ENCODE measurements around the gene CAPZB. TPM values are rescaled to one million over a fixed set of nuclear protein-coding genes. Genes with fewer than 3 reads are reported as not detected.

The CAPZB gene
- polyA plus RNA-seq, 2 of the 4 experiments (the other 2 are of a cell fraction) = 133 to 296 TPM

DNA sequence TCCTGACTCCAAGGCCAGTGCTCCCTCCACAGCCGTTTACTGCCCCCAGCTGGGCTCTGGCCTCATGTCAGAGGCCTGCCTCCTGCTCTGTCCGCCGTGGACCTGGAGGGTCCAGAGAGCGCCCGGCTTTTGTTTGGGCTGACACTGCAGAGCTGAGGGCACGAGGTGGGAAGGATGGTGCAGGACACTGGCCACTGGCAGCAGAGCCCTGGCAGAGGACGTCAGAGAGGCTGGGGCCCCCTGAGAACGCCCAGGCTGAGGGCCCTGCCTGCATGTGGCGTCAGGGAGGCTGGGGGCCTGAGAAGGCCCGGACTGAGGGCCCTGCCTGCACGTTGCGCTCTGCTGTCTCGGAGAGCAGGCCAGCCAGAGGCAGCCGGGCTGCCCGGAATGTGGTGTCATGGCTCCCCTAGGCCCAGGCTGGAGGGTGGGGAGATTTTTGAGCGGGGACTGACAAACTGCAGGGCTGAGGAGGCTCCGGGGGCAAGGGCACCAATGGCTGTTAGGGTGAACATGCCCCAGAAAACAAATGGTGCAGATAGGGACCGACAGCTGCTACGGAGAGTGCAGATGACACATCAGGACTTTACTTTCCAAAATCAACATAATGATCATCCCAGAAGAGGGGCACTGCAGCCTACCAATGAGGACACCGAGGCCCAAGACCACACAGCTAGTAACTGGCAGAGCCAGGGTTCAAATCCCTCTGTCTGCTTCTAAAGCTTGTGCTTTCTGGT is 141.6 kb downstream of the CAPZB start:
- 85% methylated on average over 6 of the region's 20 CpGs for WGBS (ENCODE audit: missing lambda C conversion rate)
- H3K4me1 ChIP-seq = no peaks in the 10 kb centered on the region
- H3K4me2 ChIP-seq = no peak overlapping the region
- no peak for TF ChIP-seq FOSL2 (IDR thresholded peaks at IDR 0.05)
- TF ChIP-seq FOSL2 (CRISPR knock-in tag; IDR thresholded peaks at IDR 0.05) = no peak
- TF ChIP-seq JUN (IDR thresholded peaks at IDR 0.05) = no peak
- no peak for TF ChIP-seq RCOR1 (IDR thresholded peaks at IDR 0.05; ENCODE audit: low read depth, low read length)
- no peak for TF ChIP-seq MAZ (IDR thresholded peaks at IDR 0.05; ENCODE audit: borderline replicate concordance, low read depth, low read length)
- H3K9me3 ChIP-seq = no peaks in the 10 kb centered on the region
- no peak for DNase-seq (ENCODE audit: low read depth in 1 of 2, low spot score in 1 of 2)
- no peak for ATAC-seq
- H3K4me3 ChIP-seq = no peak overlapping the region
- H3K27ac ChIP-seq = no peak overlapping the region
- ChIA-PET CTCF (interaction anchor here (0.6 to 3.4 kb wide), 22 partner anchors 8 to 318 kb away, joined by 3 to 30 read pairs (median 6); no protein-coding TSS in a partner anchor), POLR2A (no interaction called here)
- no peak for FAIRE-seq

DNA sequence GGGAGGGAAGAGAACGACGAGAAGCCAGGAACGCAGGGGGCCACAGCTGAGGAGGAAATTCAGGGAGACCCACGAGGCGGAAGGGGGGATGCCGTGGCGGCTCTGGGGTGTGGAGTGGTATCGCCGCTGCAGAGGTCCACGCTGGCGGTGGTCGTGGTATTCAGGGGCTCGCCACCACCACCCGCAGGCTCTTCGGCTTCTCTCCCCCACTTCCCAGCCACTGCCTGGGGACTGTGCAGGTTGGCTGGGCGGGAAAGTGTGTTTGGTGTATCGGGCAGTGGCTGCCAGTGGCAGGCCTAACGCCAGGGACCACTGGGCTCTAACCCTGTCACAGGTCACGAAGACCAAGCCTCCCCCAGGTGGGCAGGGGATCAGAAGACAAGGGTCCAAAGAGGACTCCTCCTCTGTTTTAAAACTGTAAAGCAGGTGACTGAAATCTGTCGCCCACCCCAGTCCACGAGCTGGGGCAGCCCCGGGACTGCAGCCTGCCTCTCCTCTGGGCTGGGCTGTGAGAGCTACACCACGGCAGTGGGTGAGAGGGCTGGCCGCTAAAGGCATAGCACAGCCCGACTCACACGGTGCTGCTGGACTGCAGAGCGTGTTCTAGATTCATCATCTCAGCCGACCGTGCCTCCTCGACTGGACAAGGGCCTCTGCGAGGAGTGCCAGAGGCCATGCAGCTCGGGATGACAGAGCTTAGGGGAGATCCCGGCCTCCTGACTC is 142.3 kb downstream of the CAPZB start:
- no peak overlapping the region for H3K4me2 ChIP-seq
- FAIRE-seq (no peak), DNase-seq (ENCODE audit: low read depth in 1 of 2, low spot score in 1 of 2) (no peak), ATAC-seq (no peak)
- 90% methylated on average over 26 of the region's 33 CpGs for WGBS (ENCODE audit: missing lambda C conversion rate)
- CTCF ChIA-PET = interaction anchor here (1.1 to 3.4 kb wide), 15 partner anchors 8 to 319 kb away, joined by 3 to 30 read pairs (median 5); no protein-coding TSS in a partner anchor
- H3K27ac ChIP-seq = no peak overlapping the region
- no peaks in the 10 kb centered on the region for H3K9me3 ChIP-seq
- no peaks in the 10 kb centered on the region for H3K4me1 ChIP-seq
- H3K4me3 ChIP-seq = no peak overlapping the region
- TF ChIP-seq HOXA7 (CRISPR knock-in tag; IDR thresholded peaks at IDR 0.05) (no peak), ZNF302 (CRISPR knock-in tag; IDR thresholded peaks at IDR 0.05) (no peak), ZSCAN20 (CRISPR knock-in tag; IDR thresholded peaks at IDR 0.05) (no peak), POLR2A (IDR thresholded peaks at IDR 0.05; ENCODE audit: low read length) (no peak), MAFK (IDR thresholded peaks at IDR 0.05; ENCODE audit: partially characterized antibody) (no peak), ZC3H11A (IDR thresholded peaks at IDR 0.05) (no peak), HEYL (CRISPR knock-in tag; IDR thresholded peaks at IDR 0.05) (no peak), SREBF2 (IDR thresholded peaks at IDR 0.05) (no peak), KDM5A (IDR thresholded peaks at IDR 0.05) (no peak)
- TF ChIP-seq, protein P1, sequence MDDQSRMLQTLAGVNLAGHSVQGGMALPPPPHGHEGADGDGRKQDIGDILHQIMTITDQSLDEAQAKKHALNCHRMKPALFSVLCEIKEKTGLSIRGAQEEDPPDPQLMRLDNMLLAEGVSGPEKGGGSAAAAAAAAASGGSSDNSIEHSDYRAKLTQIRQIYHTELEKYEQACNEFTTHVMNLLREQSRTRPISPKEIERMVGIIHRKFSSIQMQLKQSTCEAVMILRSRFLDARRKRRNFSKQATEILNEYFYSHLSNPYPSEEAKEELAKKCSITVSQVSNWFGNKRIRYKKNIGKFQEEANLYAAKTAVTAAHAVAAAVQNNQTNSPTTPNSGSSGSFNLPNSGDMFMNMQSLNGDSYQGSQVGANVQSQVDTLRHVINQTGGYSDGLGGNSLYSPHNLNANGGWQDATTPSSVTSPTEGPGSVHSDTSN (IDR thresholded peaks at IDR 0.05) = no peak
- POLR2A ChIA-PET = no interaction called here

DNA sequence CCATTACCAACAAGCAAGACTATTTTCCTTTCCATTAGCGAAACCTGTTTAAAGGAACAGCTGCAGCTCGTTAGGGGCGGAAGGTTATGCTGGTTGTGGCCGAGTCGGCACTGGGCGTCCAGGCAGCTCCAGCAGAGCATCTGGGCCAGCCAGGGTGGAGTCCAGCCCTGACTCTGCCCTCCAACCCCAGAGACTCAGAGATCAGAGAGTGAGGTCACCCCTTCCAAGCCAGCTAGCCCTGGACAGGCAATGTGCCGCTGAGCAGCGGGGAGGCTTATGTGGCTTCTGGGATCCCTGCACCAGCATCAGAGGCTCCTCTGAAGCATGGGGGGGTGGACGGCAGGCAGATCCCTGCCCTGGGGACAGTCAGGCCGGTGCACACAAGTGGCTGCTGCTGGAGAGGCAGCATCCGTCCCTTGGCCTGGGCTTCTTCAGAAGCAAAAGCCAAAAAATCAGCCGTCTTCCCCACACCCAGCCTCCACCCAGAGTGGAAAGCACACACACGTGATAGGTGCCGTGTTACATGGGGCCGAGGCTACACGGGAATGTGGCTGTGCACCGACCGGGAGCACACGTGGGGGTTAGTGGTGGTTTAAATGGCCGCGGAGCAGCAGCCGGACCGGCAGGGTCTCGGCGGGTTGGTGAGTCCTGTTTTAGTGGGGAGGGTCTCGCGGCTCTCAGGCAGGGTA is 143.1 kb downstream of the CAPZB start:
- Histone ChIP-seq H3K4me3 (no peak overlapping the region), H3K4me2 (no peak overlapping the region), H3K9me3 (no peaks in the 10 kb centered on the region), H3K27ac (no peak overlapping the region), H3K4me1 (no peaks in the 10 kb centered on the region)
- ATAC-seq = no peak
- WGBS (ENCODE audit: missing lambda C conversion rate) = 91% methylated on average over 24 of the region's 27 CpGs
- POLR2A ChIA-PET = no interaction called here
- TF ChIP-seq, protein P2, sequence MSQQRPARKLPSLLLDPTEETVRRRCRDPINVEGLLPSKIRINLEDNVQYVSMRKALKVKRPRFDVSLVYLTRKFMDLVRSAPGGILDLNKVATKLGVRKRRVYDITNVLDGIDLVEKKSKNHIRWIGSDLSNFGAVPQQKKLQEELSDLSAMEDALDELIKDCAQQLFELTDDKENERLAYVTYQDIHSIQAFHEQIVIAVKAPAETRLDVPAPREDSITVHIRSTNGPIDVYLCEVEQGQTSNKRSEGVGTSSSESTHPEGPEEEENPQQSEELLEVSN (IDR thresholded peaks at IDR 0.05; ENCODE audit: borderline replicate concordance, low read depth) = no peak
- TF ChIP-seq EHF (CRISPR knock-in tag; IDR thresholded peaks at IDR 0.05) (no peak), CBX2 (IDR thresholded peaks at IDR 0.05; ENCODE audit: borderline replicate concordance, low read depth) (no peak), EP300 (IDR thresholded peaks at IDR 0.05) (no peak), PHF8 (IDR thresholded peaks at IDR 0.05; ENCODE audit: borderline replicate concordance, low read depth) (no peak), TFCP2L1 (CRISPR knock-in tag; IDR thresholded peaks at IDR 0.05) (no peak), ZSCAN20 (CRISPR knock-in tag; IDR thresholded peaks at IDR 0.05) (no peak), ESRRA (IDR thresholded peaks at IDR 0.05; ENCODE audit: borderline replicate concordance, low read length) (no peak), RFX5 (IDR thresholded peaks at IDR 0.05) (no peak), CBX8 (IDR thresholded peaks at IDR 0.05) (no peak), RARB (CRISPR knock-in tag; IDR thresholded peaks at IDR 0.05) (no peak), NR3C1 (IDR thresholded peaks at IDR 0.05) (no peak), HOXA7 (CRISPR knock-in tag; IDR thresholded peaks at IDR 0.05) (no peak), GATA3 (IDR thresholded peaks at IDR 0.05; ENCODE audit: borderline replicate concordance) (no peak), FOXS1 (CRISPR knock-in tag; IDR thresholded peaks at IDR 0.05) (no peak), MYC (IDR thresholded peaks at IDR 0.05; ENCODE audit: borderline replicate concordance, low read length) (no peak)
- TF ChIP-seq, protein P3, sequence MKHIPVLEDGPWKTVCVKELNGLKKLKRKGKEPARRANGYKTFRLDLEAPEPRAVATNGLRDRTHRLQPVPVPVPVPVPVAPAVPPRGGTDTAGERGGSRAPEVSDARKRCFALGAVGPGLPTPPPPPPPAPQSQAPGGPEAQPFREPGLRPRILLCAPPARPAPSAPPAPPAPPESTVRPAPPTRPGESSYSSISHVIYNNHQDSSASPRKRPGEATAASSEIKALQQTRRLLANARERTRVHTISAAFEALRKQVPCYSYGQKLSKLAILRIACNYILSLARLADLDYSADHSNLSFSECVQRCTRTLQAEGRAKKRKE (CRISPR knock-in tag; IDR thresholded peaks at IDR 0.05; ENCODE audit: low read depth) = no peak
- TF ChIP-seq, protein P4, sequence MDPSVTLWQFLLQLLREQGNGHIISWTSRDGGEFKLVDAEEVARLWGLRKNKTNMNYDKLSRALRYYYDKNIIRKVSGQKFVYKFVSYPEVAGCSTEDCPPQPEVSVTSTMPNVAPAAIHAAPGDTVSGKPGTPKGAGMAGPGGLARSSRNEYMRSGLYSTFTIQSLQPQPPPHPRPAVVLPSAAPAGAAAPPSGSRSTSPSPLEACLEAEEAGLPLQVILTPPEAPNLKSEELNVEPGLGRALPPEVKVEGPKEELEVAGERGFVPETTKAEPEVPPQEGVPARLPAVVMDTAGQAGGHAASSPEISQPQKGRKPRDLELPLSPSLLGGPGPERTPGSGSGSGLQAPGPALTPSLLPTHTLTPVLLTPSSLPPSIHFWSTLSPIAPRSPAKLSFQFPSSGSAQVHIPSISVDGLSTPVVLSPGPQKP (IDR thresholded peaks at IDR 0.05; ENCODE audit: low read depth, low read length) = no peak
- CTCF ChIA-PET = interaction anchor here (0.5 to 2.4 kb wide), 16 partner anchors 11 to 1139 kb away, joined by 3 to 6 read pairs (median 4); partner anchors contain the start of genes AKR7A2 and SLC66A1
- FAIRE-seq = no peak
- DNase-seq (ENCODE audit: low read depth in 1 of 2, low spot score in 1 of 2) = no peak

All from A549 (cell line).